Activated CD4-positive, alpha-beta T cell treated with anti-CD3 and anti-CD28 coated beads for 1 hour (primary cell): Measurements from ENCODE around the gene NCR3LG1.
A peak's percentile ranks its signal among the peaks of the same experiment; 100 is the strongest.

ENCODE experiments used
- DNase-seq: peaks from one replicate; pipeline ENCODE4 v3.0.0-alpha.2; 2020

The NCR3LG1 gene

GRCh38 chr11:17375547-17375946 lies 23.9 kb downstream of the NCR3LG1 start:
- no peak for DNase-seq

GRCh38 chr11:17376493-17376892 lies 24.9 kb downstream of the NCR3LG1 start:
- DNase-seq: no peak

- no peak for DNase-seq
These were observed 27.1 kb downstream of the NCR3LG1 start for GRCh38 chr11:17378655-17379054.

- DNase-seq: no peak
These were observed 28.0 kb downstream of the NCR3LG1 start for GRCh38 chr11:17379383-17380180.

- no peak for DNase-seq
These were observed 29.6 kb downstream of the NCR3LG1 start for GRCh38 chr11:17381156-17381555.

- no peak for DNase-seq
These were observed 30.6 kb downstream of the NCR3LG1 start for GRCh38 chr11:17382046-17382728.

GRCh38 chr11:17383461-17383860 lies 31.9 kb downstream of the NCR3LG1 start:
- no peak for DNase-seq

GRCh38 chr11:17384002-17384511 lies 32.5 kb downstream of the NCR3LG1 start:
- DNase-seq: peak; percentile 66

- no peak for DNase-seq
These were observed 33.9 kb downstream of the NCR3LG1 start for GRCh38 chr11:17385492-17385891.

GRCh38 chr11:17385926-17386325 lies 34.3 kb downstream of the NCR3LG1 start:
- no peak for DNase-seq

- DNase-seq: no peak
These were observed 34.9 kb downstream of the NCR3LG1 start for GRCh38 chr11:17386331-17387084.

GRCh38 chr11:17387254-17387653 lies 35.7 kb downstream of the NCR3LG1 start:
- DNase-seq: no peak

GRCh38 chr11:17387811-17388210 lies 36.2 kb downstream of the NCR3LG1 start:
- no peak for DNase-seq

GRCh38 chr11:17388609-17389210 lies 37.1 kb downstream of the NCR3LG1 start, which contains the start of gene KCNJ11:
Gene KCNJ11 (minus strand): TSS chr11:17388659. CDS start chr11:17388091, 568 bp downstream.
- no peak for DNase-seq

- peak; percentile 69 for DNase-seq
These were observed 37.8 kb downstream of the NCR3LG1 start for GRCh38 chr11:17389211-17389956.

- no peak for DNase-seq
These were observed 38.5 kb downstream of the NCR3LG1 start for GRCh38 chr11:17389957-17390649.

- no peak for DNase-seq
These were observed 40.1 kb downstream of the NCR3LG1 start for GRCh38 chr11:17391493-17392355.

GRCh38 chr11:17392872-17393271 lies 41.3 kb downstream of the NCR3LG1 start:
- DNase-seq: no peak

GRCh38 chr11:17393472-17393871 lies 41.9 kb downstream of the NCR3LG1 start:
- no peak for DNase-seq

GRCh38 chr11:17394743-17395390 lies 43.3 kb downstream of the NCR3LG1 start:
- no peak for DNase-seq
